Gastroesophageal sphincter (tissue), 4 donors: ENCODE results near the gene EME1. TPM values are rescaled to one million over a fixed set of nuclear protein-coding genes. Genes with fewer than 3 reads are reported as not detected.
A peak's percentile ranks its signal among the peaks of the same experiment; 100 is the strongest.

Source experiments
- ATAC-seq: fragments of 150-250 bp; one replicate; pipeline ENCODE4 v1.9.1; 2016; ENCODE audit warnings: mild to moderate bottlenecking, moderate library complexity
- H3K27ac ChIP-seq, 4 donors: fragments of 200-600 bp; sonication (generic) in 3 of 4; 1 replicate in 3 of 4; 2 replicates in 1 of 4; pipeline ENCODE4 v1.5.1; 2016 to 2019
- H3K27me3 ChIP-seq: fragments of 200-600 bp; sonication (generic); one replicate; pipeline ENCODE4 v1.5.1; 2019
- H3K36me3 ChIP-seq, 2 donors: fragments of 200-600 bp; sonication (generic); one replicate each; pipeline ENCODE4 v1.5.1; 2019; ENCODE audit warnings: control low read depth in 1 of 2
- H3K4me1 ChIP-seq, 3 donors: fragments of 200-600 bp; sonication (generic); 1 replicate in 2 of 3; 2 replicates in 1 of 3; pipeline ENCODE4 v1.5.1; 2016 to 2019; ENCODE audit warnings: control low read depth in 2 of 3
- H3K4me3 ChIP-seq, 2 donors: fragments of 200-600 bp; sonication (generic); one replicate each; pipeline ENCODE4 v1.5.1; 2019; ENCODE audit warnings: mild to moderate bottlenecking in 1 of 2, moderate library complexity in 1 of 2
- H3K9me3 ChIP-seq, 3 donors: fragments of 200-600 bp; sonication (generic); one replicate each; pipeline ENCODE4 v1.5.1; 2017 to 2019; ENCODE audit warnings: control low read depth in 2 of 3
- EP300 ChIP-seq: sonication (generic); formaldehyde crosslinking; IDR thresholded peaks from one replicate; pipeline ENCODE4 v1.6.1; 2017; ENCODE audit warnings: antibody characterized with exemption, mild to moderate bottlenecking
- POLR2A ChIP-seq, 2 donors: fragments of 450-650 bp; IDR thresholded peaks; one replicate each; pipeline ENCODE4 v1.6.1; 2017; ENCODE audit warnings: antibody characterized with exemption in 2 of 2, mild to moderate bottlenecking in 2 of 2, moderate library complexity in 1 of 2
- POLR2AphosphoS5 ChIP-seq: sonication (generic); formaldehyde crosslinking; IDR thresholded peaks from one replicate; pipeline ENCODE4 v1.6.1; 2017; ENCODE audit warnings: antibody characterized with exemption
- WGBS, 2 donors: methylation state at CpG; one replicate each; pipeline ENCODE4 v1.1.5; 2018; ENCODE audit warnings: low coverage in 1 of 2; 5-methylcytosine and 5-hydroxymethylcytosine counted together
- total RNA-seq, 4 donors: library from RNA; depleted of rRNA; stranded (reverse); fragments of >200 nt; gene quantifications; one replicate each; pipeline ENCODE4 v1.1.0, GENCODE V29; 2016
- TF ChIP-seq, protein P1 (sequence below), 4 experiments: fragments of 200-600 bp in 2 of 4; fragments of 450-650 bp in 2 of 4; sonication (generic) in 1 of 4; IDR thresholded peaks; one replicate each; pipeline ENCODE4 v1.5.1; 2017 to 2019; ENCODE audit warnings: antibody characterized with exemption in 4 of 4, mild to moderate bottlenecking in 2 of 4, moderate library complexity in 2 of 4

EME1 gene
- total RNA-seq, 4 donors from 2014 or later, result 0.54 TPM; not detected in 3

GRCh38 chr17:50352693-50353599 lies 20.1 kb upstream of the EME1 start:
- Histone ChIP-seq H3K4me3 (no peak overlapping the region), H3K27ac (peak overlapping the region in 1 of 4 donors; percentile 26), H3K27me3 (no peaks in the 10 kb centered on the region), H3K36me3 (peaks cover 0 to 58% of the 10 kb centered on the region in 2 donors), H3K4me1 (peaks cover 0 to 25% (median 9%) of the 10 kb centered on the region in 3 donors), H3K9me3 (no peaks in the 10 kb centered on the region)
- WGBS, 2 donors, result 89 to 93% methylated on average over 6 to 15 of the region's 21 CpGs
- no peak for ATAC-seq
- TF ChIP-seq POLR2A (IDR thresholded peaks at IDR 0.05) (no peak), POLR2AphosphoS5 (no peak), EP300 (no peak)
- TF ChIP-seq, protein P1, sequence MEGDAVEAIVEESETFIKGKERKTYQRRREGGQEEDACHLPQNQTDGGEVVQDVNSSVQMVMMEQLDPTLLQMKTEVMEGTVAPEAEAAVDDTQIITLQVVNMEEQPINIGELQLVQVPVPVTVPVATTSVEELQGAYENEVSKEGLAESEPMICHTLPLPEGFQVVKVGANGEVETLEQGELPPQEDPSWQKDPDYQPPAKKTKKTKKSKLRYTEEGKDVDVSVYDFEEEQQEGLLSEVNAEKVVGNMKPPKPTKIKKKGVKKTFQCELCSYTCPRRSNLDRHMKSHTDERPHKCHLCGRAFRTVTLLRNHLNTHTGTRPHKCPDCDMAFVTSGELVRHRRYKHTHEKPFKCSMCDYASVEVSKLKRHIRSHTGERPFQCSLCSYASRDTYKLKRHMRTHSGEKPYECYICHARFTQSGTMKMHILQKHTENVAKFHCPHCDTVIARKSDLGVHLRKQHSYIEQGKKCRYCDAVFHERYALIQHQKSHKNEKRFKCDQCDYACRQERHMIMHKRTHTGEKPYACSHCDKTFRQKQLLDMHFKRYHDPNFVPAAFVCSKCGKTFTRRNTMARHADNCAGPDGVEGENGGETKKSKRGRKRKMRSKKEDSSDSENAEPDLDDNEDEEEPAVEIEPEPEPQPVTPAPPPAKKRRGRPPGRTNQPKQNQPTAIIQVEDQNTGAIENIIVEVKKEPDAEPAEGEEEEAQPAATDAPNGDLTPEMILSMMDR (IDR thresholded peaks at IDR 0.05), result no peak

- no peak for TF ChIP-seq POLR2AphosphoS5
- no peak for TF ChIP-seq EP300
- TF ChIP-seq POLR2A (IDR thresholded peaks at IDR 0.05), result no peak
- TF ChIP-seq, protein P1 (IDR thresholded peaks at IDR 0.05), result no peak
- Histone ChIP-seq H3K4me1 (peaks cover 0 to 18% (median 1%) of the 10 kb centered on the region in 3 donors), H3K4me3 (no peak overlapping the region), H3K27ac (no peak overlapping the region), H3K36me3 (peaks cover 0 to 65% of the 10 kb centered on the region in 2 donors), H3K27me3 (no peaks in the 10 kb centered on the region), H3K9me3 (no peaks in the 10 kb centered on the region)
- WGBS, 2 donors, result 80% methylated on average over 1 of the region's 27 CpGs; no CpG with 5 or more reads in 1 of the 2 donors
- no peak for ATAC-seq
Measured at GRCh38 chr17:50353600-50354195, 19.3 kb upstream of the EME1 start.

DNA sequence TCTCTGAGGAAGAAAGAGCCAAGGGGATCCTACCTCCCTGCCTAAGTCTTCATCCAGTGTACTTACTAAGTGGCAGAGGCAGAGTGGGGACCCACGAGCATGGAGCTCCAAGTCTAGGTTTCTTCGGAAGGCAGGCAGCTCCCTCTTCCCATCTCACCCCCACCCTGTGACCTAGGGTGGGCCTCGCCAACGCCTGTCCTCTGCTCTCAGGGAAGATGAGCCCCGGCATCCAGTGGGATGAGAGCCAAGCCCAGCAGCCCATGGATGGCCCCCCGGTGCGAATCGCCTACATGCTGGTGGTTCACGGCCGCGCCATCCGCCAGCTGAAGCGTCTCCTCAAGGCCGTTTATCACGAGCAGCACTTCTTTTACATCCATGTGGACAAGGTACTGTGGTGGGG lies 18.8 kb upstream of the EME1 start:
- no peak for ATAC-seq
- no peak overlapping the region for H3K4me3 ChIP-seq
- H3K9me3 ChIP-seq, result no peaks in the 10 kb centered on the region
- TF ChIP-seq EP300, result no peak
- TF ChIP-seq, protein P1 (IDR thresholded peaks at IDR 0.05), result no peak
- no peak for TF ChIP-seq POLR2A (IDR thresholded peaks at IDR 0.05)
- TF ChIP-seq POLR2AphosphoS5, result no peak
- peaks cover 0 to 14% (median 0%) of the 10 kb centered on the region in 3 donors for H3K4me1 ChIP-seq
- whole genome bisulfite sequencing, 2 donors, result no CpG with 5 or more reads among the region's 15 CpGs
- no peak overlapping the region for H3K27ac ChIP-seq
- peaks cover 0 to 70% of the 10 kb centered on the region in 2 donors for H3K36me3 ChIP-seq
- no peaks in the 10 kb centered on the region for H3K27me3 ChIP-seq

DNA sequence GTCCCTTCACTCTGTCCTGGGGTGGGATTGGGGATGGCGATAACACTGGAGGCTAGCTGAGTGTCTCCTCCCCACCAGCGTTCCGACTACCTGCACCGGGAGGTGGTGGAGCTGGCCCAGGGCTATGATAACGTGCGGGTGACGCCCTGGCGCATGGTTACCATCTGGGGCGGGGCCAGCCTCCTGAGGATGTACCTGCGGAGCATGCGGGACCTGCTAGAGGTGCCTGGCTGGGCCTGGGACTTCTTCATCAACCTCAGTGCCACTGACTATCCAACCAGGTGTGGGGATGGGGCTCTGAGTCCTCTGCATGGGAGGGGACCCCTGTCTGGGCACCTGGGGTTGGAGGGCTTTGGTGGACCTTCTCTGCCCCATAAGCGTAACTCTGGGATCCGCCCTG lies 18.3 kb upstream of the EME1 start:
- Histone ChIP-seq H3K9me3 (no peaks in the 10 kb centered on the region), H3K36me3 (peaks cover 0 to 76% of the 10 kb centered on the region in 2 donors), H3K4me3 (no peak overlapping the region), H3K27me3 (no peaks in the 10 kb centered on the region), H3K4me1 (peaks cover 0 to 14% (median 0%) of the 10 kb centered on the region in 3 donors), H3K27ac (no peak overlapping the region)
- WGBS, 2 donors, result 100% methylated on average over 1 of the region's 13 CpGs; no CpG with 5 or more reads in 1 of the 2 donors
- ATAC-seq, result no peak
- no peak for TF ChIP-seq POLR2A (IDR thresholded peaks at IDR 0.05)
- no peak for TF ChIP-seq POLR2AphosphoS5
- TF ChIP-seq, protein P1 (IDR thresholded peaks at IDR 0.05), result no peak
